ELR (cell line): Measurements from ENCODE around the gene PRKCB.

Source experiments
- DNase-seq: peaks from one replicate; pipeline ENCODE4 v3.0.0-alpha.2; 2015; ENCODE audit warnings: low read depth

Gene PRKCB

GRCh38 chr16:23836404-23837311 is 875 bp downstream of the PRKCB start:
- DNase-seq, result no peak

- DNase-seq, result no peak
Measured at GRCh38 chr16:23837553-23838308, 1.9 kb downstream of the PRKCB start.

GRCh38 chr16:23838485-23839142 is 2.8 kb downstream of the PRKCB start:
- DNase-seq, result no peak

- no peak for DNase-seq
Measured at GRCh38 chr16:23840310-23840709, 4.5 kb downstream of the PRKCB start.

GRCh38 chr16:23842137-23842600 is 6.4 kb downstream of the PRKCB start:
- no peak for DNase-seq

- no peak for DNase-seq
Measured at GRCh38 chr16:23843143-23843542, 7.4 kb downstream of the PRKCB start.

- DNase-seq, result no peak
Measured at GRCh38 chr16:23847251-23847650, 11.5 kb downstream of the PRKCB start.

GRCh38 chr16:23847948-23848347 is 12.2 kb downstream of the PRKCB start:
- DNase-seq, result no peak

GRCh38 chr16:23848958-23849357 is 13.2 kb downstream of the PRKCB start:
- no peak for DNase-seq

- no peak for DNase-seq
Measured at GRCh38 chr16:23852794-23853562, 17.2 kb downstream of the PRKCB start.

GRCh38 chr16:23855010-23855409 is 19.2 kb downstream of the PRKCB start:
- DNase-seq, result no peak

GRCh38 chr16:23856251-23856709 is 20.5 kb downstream of the PRKCB start:
- no peak for DNase-seq

GRCh38 chr16:23857256-23857880 is 21.6 kb downstream of the PRKCB start:
- DNase-seq, result no peak

GRCh38 chr16:23857881-23858269 is 22.1 kb downstream of the PRKCB start:
- no peak for DNase-seq

GRCh38 chr16:23858542-23858941 is 22.8 kb downstream of the PRKCB start:
- DNase-seq, result no peak

GRCh38 chr16:23859713-23860269 is 24.0 kb downstream of the PRKCB start:
- no peak for DNase-seq

- no peak for DNase-seq
Measured at GRCh38 chr16:23861874-23862273, 26.1 kb downstream of the PRKCB start.

- DNase-seq, result no peak
Measured at GRCh38 chr16:23862556-23862955, 26.8 kb downstream of the PRKCB start.

GRCh38 chr16:23863511-23864422 is 28.0 kb downstream of the PRKCB start:
- no peak for DNase-seq

GRCh38 chr16:23865853-23866252 is 30.1 kb downstream of the PRKCB start:
- no peak for DNase-seq
